GM21381 (cell line): ENCODE results near the gene FRMPD2.
"Not testable (repeated sequence)": the region's sequence is repeated elsewhere in the genome, so short reads cannot be mapped to it uniquely, and the experiment has no call there.

Source experiments
- ATAC-seq: cut with Tn5 transposase; IDR thresholded peaks from one replicate; pipeline ENCODE4 v1.9.1; 2021; ENCODE audit warnings: mild to moderate bottlenecking, moderate library complexity; ENCODE audit not compliant: unreplicated experiment

Gene FRMPD2

GRCh38 chr10:48253970-48254657 lies 20.4 kb downstream of the FRMPD2 start:
- no peak for ATAC-seq

- no peak for ATAC-seq
Measured at GRCh38 chr10:48252354-48252650, 22.2 kb downstream of the FRMPD2 start.

DNA sequence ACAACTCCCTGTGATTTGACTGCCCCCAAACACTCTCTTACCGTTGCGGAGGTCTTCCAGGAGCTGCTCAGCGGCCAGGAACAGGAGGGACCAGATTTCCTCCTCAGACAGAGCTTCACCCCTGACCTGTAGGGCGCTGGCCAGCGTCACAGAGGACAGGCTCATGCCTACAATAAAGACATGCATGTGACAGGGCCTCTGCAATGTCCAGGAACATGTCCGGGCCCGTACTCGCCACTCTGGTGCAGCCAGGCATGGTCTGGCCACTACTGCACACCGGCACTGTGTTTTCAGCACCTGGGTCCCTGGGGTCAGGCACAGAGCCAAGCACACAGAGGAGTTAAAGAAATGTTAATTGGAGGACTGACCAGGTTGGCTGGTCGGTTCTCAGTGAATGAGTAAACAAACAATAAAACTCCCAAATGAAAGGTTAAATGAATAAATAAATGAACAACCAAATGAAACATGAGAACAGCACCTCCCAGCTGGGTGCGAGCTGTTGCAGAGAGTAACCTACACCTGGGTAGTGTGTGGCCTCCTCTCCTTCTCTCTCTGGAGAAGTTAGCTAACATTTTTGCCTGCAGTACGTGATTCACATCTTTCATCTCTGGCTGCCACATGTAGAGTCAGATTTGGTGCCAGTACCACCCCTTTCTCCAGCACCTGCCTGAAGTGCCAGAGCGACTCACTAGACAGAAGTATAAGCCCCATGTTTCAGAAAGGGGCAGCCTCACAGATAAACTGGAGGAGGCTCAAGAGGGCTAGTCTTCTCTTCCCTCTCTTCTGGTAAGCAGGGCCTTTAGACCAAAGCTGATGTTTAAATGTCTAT lies 22.8 kb downstream of the FRMPD2 start:
- no peak for ATAC-seq

DNA sequence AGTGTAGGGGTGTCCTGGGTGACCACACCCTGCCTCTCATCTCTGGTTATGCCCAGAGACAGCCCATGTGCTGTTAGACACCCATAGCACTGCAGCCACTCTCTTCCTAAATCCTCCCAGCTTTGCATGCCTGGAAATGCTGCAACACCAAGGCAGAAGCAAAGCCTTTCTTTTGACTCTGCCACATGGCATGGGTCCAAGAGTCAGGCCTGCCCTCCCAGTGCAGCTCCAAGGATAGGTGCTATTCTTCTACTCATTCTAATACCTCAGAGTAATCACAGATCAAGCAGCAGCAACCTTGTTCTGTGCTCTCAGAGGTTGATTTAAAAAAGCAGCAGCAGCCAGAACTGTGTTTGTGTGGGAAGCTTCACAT lies 23.4 kb downstream of the FRMPD2 start:
- ATAC-seq = no peak

- no peak for ATAC-seq
Measured at GRCh38 chr10:48249763-48250351, 24.6 kb downstream of the FRMPD2 start.

DNA sequence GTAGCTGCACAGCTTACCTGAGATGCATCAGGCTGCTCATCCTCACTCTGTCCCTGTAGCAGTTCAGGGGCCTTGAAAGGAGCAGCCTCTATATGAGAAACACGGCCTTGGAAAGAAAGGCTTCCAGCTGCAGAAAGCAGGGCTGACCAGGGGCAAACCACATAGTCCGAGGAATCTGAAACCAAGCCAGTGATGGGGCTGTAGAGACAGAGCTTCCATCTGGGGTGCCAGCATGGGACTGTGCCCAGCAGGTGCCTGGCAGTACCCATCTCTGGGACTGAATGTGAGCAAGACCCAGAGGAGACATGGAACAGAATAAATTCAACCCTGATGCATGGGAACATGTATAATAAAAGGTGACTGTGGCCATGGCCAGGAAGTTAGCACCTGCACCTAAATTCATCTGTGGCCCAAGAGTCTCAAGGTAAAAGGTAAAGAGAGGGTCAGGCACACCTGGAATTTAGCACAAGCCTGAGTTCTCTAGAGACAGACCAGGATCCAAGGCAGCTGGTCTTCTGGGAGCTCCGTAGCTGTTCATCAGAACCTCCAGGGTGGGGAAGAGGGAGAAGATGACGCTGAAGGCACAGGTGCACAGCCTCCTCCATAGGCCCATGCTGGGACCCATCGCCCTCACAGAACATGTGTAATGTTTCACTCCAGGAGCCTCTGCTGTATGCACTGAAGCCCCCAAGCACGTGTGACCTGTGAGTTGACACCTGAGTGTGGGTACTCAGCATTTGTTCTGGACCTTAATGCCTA lies 25.3 kb downstream of the FRMPD2 start:
- no peak for ATAC-seq

DNA sequence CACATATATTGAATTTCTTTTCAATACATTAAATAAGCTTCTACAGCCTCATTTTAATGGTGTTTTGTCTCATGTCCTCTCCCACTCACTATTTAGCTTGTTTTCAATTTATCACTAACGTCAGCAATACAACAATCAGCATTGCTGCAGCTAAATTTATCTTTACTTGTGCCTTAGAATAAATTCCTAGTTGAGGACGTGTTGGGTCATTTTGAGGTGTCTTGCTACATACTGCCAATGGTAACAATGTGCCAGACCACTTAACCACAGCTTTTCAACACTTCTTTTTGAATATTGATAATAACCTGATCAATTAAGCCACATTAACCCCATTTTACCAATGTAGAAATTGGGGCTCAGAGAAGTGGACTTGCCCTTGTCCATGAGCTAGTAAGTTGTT lies 26.0 kb downstream of the FRMPD2 start:
- ATAC-seq = no peak

- ATAC-seq = no peak
Measured at GRCh38 chr10:48247680-48248079, 26.8 kb downstream of the FRMPD2 start.

DNA sequence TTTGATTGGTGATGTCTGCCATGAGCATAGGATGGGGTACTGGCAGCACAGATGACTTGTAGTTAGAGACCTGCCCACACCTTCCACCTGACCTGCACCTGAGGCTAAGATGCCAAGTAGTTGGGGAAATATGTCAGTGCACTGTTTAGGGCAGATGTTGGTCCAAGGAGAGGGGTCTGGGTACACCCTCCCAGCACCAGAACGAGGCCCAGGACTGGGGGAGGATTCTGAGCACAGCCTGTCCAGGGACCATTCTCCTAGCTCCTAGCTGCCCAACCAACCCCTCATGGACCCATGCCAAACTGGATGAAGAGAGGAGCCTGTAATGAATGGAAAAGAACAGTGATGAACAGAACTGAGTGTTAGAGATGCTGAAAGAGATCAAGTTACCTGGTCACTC lies 28.0 kb downstream of the FRMPD2 start:
- ATAC-seq = no peak

GRCh38 chr10:48245977-48246376 lies 28.5 kb downstream of the FRMPD2 start:
- no peak for ATAC-seq

- not testable (repeated sequence) for ATAC-seq
Measured at GRCh38 chr10:48243921-48244320, 30.6 kb downstream of the FRMPD2 start.

DNA sequence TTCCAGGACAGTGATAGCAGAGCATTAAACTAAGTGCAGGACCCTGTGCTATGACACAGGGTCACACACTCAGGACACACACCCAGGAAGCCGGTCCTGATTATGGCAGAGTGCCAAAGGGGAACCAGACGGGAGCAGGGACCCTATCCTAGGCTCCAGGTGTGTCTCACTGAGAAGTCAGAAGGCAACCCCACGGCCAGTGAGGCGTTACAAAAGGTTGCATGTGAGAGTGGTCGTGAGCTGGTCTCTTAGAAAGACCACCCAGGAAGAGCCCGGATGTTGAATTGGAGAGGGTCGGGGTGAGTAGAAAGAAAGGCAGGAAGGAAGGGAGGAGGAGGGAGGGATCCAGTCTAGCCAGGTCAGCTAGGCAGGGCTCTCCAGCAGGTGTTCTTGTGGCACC lies 31.0 kb downstream of the FRMPD2 start:
- no peak for ATAC-seq

DNA sequence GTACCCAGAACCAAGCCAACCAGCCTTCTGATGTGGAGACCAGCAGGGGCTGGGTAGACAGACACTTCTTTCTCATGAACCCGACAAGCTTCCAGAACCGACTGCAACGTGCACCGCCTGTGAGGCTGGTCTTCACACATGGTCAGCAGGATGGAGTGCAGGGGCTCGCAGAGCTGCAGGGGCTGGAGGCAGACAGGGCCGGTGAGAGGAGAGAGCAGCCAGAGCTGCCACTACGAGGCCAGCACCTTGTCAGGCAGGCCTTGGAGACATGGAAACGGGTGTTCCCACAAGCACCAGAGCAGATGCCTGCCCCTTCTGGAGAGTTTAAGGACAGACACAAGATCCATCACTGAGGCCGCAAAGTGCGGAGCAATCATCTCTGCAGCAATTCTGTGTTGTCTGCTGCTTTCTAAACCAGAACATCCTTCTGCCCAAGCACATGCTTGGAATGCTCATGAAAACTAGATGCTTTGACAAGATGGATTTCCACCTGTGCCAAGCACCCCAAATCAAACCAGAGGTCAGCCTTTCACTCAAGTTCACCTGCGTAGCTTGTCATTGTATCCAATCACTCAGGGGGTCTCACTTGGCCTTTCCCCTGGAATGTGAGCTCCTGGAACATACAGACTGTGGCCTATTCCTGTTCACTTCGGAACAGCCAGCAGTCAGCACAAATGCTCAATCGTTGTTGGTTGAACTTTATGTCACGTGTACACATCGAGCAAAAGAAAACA lies 32.2 kb downstream of the FRMPD2 start:
- no peak for ATAC-seq

DNA sequence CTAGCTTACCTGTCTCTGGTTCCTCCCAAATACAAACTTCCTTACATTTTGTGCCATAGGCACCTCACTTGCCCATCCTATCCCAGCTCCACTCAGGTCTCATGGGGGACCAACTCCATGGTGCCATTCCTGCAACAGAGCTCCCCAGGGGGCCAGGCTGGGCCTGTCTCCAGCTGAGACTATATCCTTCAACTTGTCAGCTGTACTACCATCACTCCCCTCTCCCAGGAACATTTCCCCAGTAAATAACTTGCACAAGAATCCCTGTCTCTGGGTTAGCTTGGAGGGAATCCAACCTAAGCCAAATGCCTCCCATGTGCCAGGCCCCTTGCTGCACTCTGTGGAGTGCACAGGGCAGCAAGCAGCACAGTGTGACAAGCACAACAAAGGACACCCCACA lies 33.2 kb downstream of the FRMPD2 start:
- no peak for ATAC-seq

DNA sequence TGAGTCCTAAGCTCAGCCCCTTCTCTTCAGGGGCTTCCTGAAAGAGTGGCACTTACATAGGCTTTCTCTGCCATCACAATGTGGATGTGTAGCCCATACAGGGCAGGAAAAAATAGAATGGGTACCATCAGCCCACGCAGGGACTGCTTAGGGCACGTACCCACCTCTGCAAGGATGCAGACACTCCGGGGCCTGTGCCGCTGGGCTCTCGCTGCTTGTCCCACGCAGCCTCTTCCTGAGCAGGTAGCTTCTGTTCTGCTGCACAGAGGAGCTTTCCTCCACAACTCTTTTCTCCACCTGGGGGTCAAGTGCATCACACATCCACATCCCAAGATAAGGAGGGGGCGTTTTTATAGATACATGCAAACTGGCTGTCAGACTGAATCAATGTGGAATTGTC lies 34.3 kb downstream of the FRMPD2 start:
- ATAC-seq = no peak

- no peak for ATAC-seq
Measured at GRCh38 chr10:48239618-48240017, 34.9 kb downstream of the FRMPD2 start.

DNA sequence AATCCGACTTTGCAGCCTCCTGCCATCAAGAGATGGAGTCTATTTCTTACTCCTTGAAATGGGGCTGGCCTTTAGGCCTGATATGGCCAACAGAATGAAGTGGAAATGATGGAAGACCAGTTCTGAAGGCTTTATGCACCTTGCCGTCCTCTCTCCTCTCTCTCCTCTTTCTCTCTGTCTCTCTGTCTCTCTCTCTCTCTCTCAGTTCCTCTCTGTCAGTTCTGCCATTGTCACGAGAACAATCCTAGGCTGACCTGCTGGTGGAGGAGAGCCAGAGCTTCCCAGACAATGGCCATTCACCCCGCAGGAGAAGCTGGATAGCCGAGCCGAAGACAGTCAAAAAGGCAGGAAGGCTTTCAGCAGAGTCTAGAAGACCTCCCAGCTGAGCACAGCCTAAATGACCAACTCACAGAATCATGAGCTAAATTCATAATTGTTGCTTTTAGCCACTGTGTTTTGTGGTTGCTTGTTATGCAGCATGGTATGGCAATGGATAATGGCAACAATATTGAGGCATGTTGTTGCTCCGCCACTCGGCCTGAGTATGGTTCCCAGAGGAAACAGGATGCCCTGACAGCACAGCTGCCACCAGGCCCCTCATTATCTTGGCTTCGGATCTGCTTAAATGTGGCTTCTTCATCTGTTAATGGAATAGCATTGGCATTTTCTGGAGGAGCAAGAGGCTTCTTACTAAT lies 35.5 kb downstream of the FRMPD2 start:
- ATAC-seq = no peak

GRCh38 chr10:48237259-48238250 lies 36.9 kb downstream of the FRMPD2 start:
- ATAC-seq = no peak

- no peak for ATAC-seq
Measured at GRCh38 chr10:48236199-48236621, 38.3 kb downstream of the FRMPD2 start.
